ENCODE results near the gene AP4B1. TPM values are rescaled to one million over a fixed set of nuclear protein-coding genes. Genes with fewer than 3 reads are reported as not detected.

Gene AP4B1
- total and polyA plus RNA-seq, 2 of the 13 experiments (the other 11 are each of a cell fraction or from before 2014, with no cell fraction given), result 8.5 to 12.0 TPM

- no TSS peak for BruUV-seq (replicated peaks)
- no peaks in the 10 kb centered on the region; a peak in 1 of 5 replicates for H3K27me3 ChIP-seq (ENCODE audit: control insufficient read depth in 1 of 2, insufficient read depth in 2 of 2, low read length in 2 of 2)
- ChIA-PET CTCF (ENCODE audit: low intra/inter-chr PET ratio, low total read pairs) (no interaction called here), POLR2A (no interaction called here)
- H2AFZ ChIP-seq (ENCODE audit: low read length), result no peak overlapping the region
- TF ChIP-seq AKAP8 (CRISPR knock-in tag; IDR thresholded peaks at IDR 0.05) (no peak), ZNF850 (CRISPR knock-in tag; conservative IDR thresholded peaks at IDR 0.05) (no peak), SCMH1 (CRISPR knock-in tag; IDR thresholded peaks at IDR 0.05; ENCODE audit: borderline replicate concordance) (no peak), ZNF12 (CRISPR knock-in tag; IDR thresholded peaks at IDR 0.05) (no peak), ZNF230 (CRISPR knock-in tag; IDR thresholded peaks at IDR 0.05) (no peak), TEAD2 (CRISPR knock-in tag; IDR thresholded peaks at IDR 0.05) (no peak), ASH2L (IDR thresholded peaks at IDR 0.05; ENCODE audit: insufficient read length, low read depth, low read length) (no peak), STAG1 (CRISPR knock-in tag; IDR thresholded peaks at IDR 0.05) (no peak), SMARCC2 (IDR thresholded peaks at IDR 0.05) (no peak), MAZ (IDR thresholded peaks at IDR 0.05; ENCODE audit: borderline replicate concordance, low read depth, low read length) (no peak), MAZ (CRISPR knock-in tag; IDR thresholded peaks at IDR 0.05; ENCODE audit: low read depth) (no peak), DMAP1 (CRISPR knock-in tag; IDR thresholded peaks at IDR 0.05) (no peak), KLF6 (CRISPR knock-in tag; IDR thresholded peaks at IDR 0.05) (no peak)
- TF ChIP-seq, protein P1, sequence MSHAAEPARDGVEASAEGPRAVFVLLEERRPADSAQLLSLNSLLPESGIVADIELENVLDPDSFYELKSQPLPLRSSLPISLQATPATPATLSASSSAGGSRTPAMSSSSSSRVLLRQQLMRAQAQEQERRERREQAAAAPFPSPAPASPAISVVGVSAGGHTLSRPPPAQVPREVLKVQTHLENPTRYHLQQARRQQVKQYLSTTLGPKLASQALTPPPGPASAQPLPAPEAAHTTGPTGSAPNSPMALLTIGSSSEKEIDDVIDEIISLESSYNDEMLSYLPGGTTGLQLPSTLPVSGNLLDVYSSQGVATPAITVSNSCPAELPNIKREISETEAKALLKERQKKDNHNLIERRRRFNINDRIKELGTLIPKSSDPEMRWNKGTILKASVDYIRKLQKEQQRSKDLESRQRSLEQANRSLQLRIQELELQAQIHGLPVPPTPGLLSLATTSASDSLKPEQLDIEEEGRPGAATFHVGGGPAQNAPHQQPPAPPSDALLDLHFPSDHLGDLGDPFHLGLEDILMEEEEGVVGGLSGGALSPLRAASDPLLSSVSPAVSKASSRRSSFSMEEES (CRISPR knock-in tag; IDR thresholded peaks at IDR 0.05), result no peak
- no peak overlapping the region for H3K4me2 ChIP-seq (ENCODE audit: low read depth, low read length)
- no peak overlapping the region for H3K4me3 ChIP-seq (replicated peaks in 1 of 3; ENCODE audit: insufficient read depth in 1 of 3, low read depth in 2 of 3, low read length in 3 of 3)
- peaks cover 21% of the 10 kb centered on the region for H4K20me1 ChIP-seq (ENCODE audit: insufficient read depth, low read length)
- no peak overlapping the region for H3K27ac ChIP-seq (ENCODE audit: extremely low read length, insufficient read depth, low read length)
- peaks cover 87% of the 10 kb centered on the region for H3K79me2 ChIP-seq (ENCODE audit: insufficient read depth, low read length)
- intact Hi-C loops (cut with micrococcal nuclease; ENCODE audit: unreplicated experiment) (no loop called here), in situ Hi-C loops (cut with HindIII; ENCODE audit: extremely low pct_ligation_motif_present, low pct_unique_long_range_greater_than_20kb) (no loop called here)
- peaks cover 53% of the 10 kb centered on the region for H3K4me1 ChIP-seq (ENCODE audit: insufficient read depth, low read length)
- DNase-seq (ENCODE audit: low spot score) (no peak), ATAC-seq (no peak), FAIRE-seq (no peak)
- H3K36me3 ChIP-seq (replicated peaks in 1 of 2; ENCODE audit: control insufficient read depth in 1 of 2, insufficient read depth in 2 of 2, low read length in 2 of 2), result no peaks in the 10 kb centered on the region
- H3K9me3 ChIP-seq (ENCODE audit: low read length), result no peaks in the 10 kb centered on the region
- no peak overlapping the region for H3K9ac ChIP-seq (ENCODE audit: insufficient read depth, low read depth, low read length)
Measured at GRCh38 chr1:113934006-113934405, 29.4 kb upstream of the AP4B1 start.

Measured in HepG2 (cell line).